ENCODE results near the gene ACKR3. TPM values are rescaled to one million over a fixed set of nuclear protein-coding genes. Genes with fewer than 3 reads are reported as not detected.

The ACKR3 gene
- total RNA-seq, 1 experiment from 2014 or later: 87.5 TPM

- Histone ChIP-seq H3K27ac (no peak overlapping the region), H3K27me3 (no peaks in the 10 kb centered on the region), H3K36me3 (no peaks in the 10 kb centered on the region), H3K9me3 (replicated peaks) (no peaks in the 10 kb centered on the region), H3K4me1 (no peaks in the 10 kb centered on the region), H3K4me3 (no peak overlapping the region)
- DNase-seq: no peak
Observed at GRCh38 chr2:236627841-236628240, 58.2 kb downstream of the ACKR3 start.

DNA sequence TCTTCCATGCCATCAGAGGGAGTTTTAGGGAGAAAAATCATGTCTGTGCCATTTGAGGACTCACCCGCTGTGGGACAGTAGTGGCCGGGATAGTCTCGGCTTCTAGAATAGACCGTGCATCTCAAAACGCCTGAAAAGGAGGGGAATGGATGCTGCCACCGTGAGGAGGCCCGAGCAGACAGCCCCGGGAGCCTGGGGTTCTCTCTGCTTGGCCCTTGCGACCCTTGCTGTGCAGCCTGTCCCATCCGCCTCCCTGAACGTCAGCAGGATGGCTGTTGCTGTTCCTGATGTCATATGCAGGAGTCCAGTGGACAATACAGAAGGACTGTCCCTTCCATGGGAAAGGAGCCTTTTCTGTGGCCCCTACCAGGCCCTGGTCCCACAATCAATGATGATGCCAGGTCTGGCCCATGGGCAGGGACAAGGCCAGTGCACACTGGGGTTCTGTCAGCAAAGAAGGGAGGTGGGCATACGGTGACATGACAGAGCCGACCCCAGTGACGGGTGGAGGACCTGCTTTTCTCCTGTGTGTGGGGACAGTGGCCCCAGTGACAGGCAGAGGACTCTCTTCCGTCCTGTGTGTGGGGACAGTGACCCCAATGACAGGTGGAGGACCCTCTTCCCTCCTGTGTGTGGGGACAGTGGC, 58.8 kb downstream of the ACKR3 start:
- H3K27me3 ChIP-seq: no peaks in the 10 kb centered on the region
- no peaks in the 10 kb centered on the region for H3K4me1 ChIP-seq
- H3K4me3 ChIP-seq: no peak overlapping the region
- H3K27ac ChIP-seq: no peak overlapping the region
- H3K9me3 ChIP-seq (replicated peaks): no peaks in the 10 kb centered on the region
- DNase-seq: no peak
- no peaks in the 10 kb centered on the region for H3K36me3 ChIP-seq

DNA sequence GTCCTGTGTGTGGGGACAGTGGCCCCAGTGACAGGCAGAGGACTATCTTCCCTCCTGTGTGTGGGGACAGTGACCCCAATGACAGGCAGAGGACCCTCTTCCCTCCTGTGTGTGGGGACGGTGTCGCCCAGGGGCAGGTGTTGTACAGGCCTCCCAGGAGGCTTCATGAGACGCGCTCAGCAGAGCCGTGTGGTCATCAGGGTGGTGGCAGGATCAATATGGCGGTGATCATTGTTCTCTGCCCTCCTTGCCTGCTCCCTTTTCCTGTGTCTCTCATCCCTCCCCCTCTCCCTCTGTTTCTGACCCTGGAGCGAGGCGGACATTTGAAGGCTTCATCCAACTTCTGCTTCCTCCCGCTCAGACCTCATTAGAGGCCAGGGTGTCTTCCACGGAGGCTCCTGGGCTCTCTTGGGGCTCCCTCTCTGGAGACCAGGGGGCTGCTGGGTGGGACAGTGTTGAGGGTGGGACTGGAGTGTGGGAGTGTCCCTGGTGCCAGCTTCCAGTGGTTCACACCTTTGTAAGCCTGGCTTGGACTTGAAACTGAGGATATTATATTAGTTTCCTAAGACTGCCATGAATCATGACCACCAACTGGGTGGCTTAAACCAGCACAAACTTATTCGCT, 59.5 kb downstream of the ACKR3 start:
- DNase-seq: no peak
- H3K27ac ChIP-seq: no peak overlapping the region
- H3K27me3 ChIP-seq: no peaks in the 10 kb centered on the region
- H3K4me1 ChIP-seq: no peaks in the 10 kb centered on the region
- H3K36me3 ChIP-seq: no peaks in the 10 kb centered on the region
- no peak overlapping the region for H3K4me3 ChIP-seq
- H3K9me3 ChIP-seq (replicated peaks): no peaks in the 10 kb centered on the region

DNA sequence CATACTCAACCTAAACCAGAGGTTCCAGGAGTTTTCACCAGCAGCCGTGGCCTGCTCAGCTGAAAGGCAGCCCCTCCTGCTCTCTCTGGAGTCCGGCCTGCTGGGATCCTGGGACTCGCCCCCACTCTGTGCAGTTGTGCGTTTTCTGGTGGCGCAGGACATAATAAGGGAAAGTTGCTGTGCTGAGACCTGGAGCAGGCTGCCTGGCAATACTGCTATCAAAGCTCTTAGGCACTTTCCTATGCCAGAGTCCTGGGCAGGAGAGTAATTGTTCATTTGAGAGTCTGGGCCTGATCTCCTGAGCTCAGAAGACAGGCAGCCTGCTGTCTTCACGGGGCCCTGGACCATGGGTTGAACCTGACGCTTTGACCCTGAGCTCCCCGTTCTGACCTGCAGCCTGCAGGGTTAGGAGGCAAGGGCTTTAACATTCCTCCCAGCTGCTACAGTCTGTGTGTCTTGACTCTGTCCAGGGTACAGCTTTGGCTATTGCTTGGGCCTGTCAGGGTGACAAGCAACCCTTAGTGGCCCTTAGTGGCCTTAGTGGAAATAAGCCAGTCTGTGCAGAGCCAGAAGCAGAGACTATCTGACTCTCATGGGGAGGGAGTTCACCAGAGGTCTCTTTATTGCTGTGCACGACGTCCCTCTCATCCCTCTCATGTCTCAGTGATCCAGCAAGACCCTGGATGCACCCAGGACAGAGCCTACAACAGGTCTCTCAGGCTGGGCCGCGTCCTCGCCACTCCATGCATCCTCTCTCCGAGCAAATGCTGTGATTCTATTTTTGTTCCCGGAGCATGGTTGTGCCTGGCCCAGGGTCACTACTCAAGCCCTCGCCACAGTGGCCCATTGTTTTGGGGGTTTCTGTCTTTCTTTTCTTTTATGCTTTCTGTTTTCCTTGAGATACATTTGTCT, 60.6 kb downstream of the ACKR3 start:
- DNase-seq: no peak
- Histone ChIP-seq H3K9me3 (replicated peaks) (no peaks in the 10 kb centered on the region), H3K27ac (no peak overlapping the region), H3K36me3 (no peaks in the 10 kb centered on the region), H3K4me3 (no peak overlapping the region), H3K4me1 (peaks cover 3% of the 10 kb centered on the region; the same call in 1 of the 2 replicates), H3K27me3 (no peaks in the 10 kb centered on the region)

DNA sequence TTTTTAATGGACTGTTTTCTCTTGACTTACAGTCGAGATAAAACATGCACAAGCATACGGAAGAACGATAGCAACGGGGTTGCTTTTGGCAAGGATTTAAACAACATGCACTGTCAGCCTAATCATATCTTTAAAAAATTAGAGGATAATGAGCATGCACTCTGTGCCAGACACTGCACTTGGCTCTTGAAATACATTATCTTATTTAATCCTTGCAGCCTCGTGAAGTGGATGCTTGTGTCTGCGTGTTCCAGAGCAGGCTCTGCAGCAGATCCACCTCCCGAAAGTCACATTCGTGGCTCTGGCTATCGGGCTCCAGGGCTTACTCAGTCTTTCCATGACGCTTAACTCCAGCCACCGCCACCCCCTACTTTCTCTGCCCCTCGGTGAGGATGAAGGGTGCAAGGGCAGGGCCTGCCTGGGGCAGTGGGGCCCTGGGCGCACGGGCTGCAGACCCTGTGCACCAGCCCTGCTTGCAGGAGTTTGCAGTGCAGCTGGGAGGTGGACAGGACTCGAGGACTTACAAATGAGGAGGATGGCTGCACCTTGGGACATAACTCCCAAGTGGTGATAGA, 61.7 kb downstream of the ACKR3 start:
- Histone ChIP-seq H3K4me1 (peaks cover 11% of the 10 kb centered on the region), H3K36me3 (no peaks in the 10 kb centered on the region), H3K9me3 (replicated peaks) (no peaks in the 10 kb centered on the region), H3K27ac (no peak overlapping the region), H3K4me3 (no peak overlapping the region), H3K27me3 (no peaks in the 10 kb centered on the region)
- no peak for DNase-seq

- no peak overlapping the region for H3K4me3 ChIP-seq
- no peak overlapping the region for H3K27ac ChIP-seq
- no peaks in the 10 kb centered on the region for H3K27me3 ChIP-seq
- H3K4me1 ChIP-seq: peaks cover 11% of the 10 kb centered on the region
- H3K9me3 ChIP-seq (replicated peaks): no peaks in the 10 kb centered on the region
- no peak for DNase-seq
- no peaks in the 10 kb centered on the region for H3K36me3 ChIP-seq
Observed at GRCh38 chr2:236631856-236632291, 62.2 kb downstream of the ACKR3 start.

Data from SJCRH30 (cell line).